Astrocyte (in vitro differentiated cells and primary cell): ENCODE results near the gene AKAP12. TPM values are rescaled to one million over a fixed set of nuclear protein-coding genes. Genes with fewer than 3 reads are reported as not detected.

ENCODE experiments used
- DNase-seq: peaks from one replicate; pipeline ENCODE4 v3.0.0-alpha.2; 2010; ENCODE audit warnings: low read depth
- FAIRE-seq: peaks from 2 replicates; lab custom pipeline; 2011; peaks lifted over from hg19 to GRCh38; lab: Jason Lieb, UNC
- H2AFZ ChIP-seq: 2 replicates; pipeline ENCODE4 v1.6.0; 2012; ENCODE audit warnings: low read depth, low read length, inconsistent platforms
- H3K27ac ChIP-seq: 2 replicates; pipeline ENCODE4 v1.5.1; 2011; ENCODE audit warnings: low read depth, low read length, inconsistent platforms
- H3K27me3 ChIP-seq: 2 replicates; pipeline ENCODE4 v1.6.0; 2011; ENCODE audit warnings: low read length, inconsistent platforms; ENCODE audit not compliant: insufficient read depth
- H3K36me3 ChIP-seq: 2 replicates; pipeline ENCODE4 v1.5.1; 2011; ENCODE audit warnings: low read length, inconsistent platforms; ENCODE audit not compliant: insufficient read depth
- H3K4me1 ChIP-seq: 2 replicates; pipeline ENCODE4 v1.5.1; 2011; ENCODE audit warnings: low read length, inconsistent platforms; ENCODE audit not compliant: insufficient read depth
- H3K4me2 ChIP-seq: 2 replicates; pipeline ENCODE4 v1.6.0; 2012; ENCODE audit warnings: low read length, inconsistent platforms
- H3K4me3 ChIP-seq: 2 replicates; pipeline ENCODE4 v1.5.1; 2011; ENCODE audit warnings: low read depth, mild to moderate bottlenecking, low read length, inconsistent platforms; ENCODE audit not compliant: insufficient read depth
- H3K79me2 ChIP-seq: 2 replicates; pipeline ENCODE4 v1.6.0; 2012; ENCODE audit warnings: mild to moderate bottlenecking, low read length, inconsistent platforms; ENCODE audit not compliant: insufficient read depth
- H3K9ac ChIP-seq: 2 replicates; pipeline ENCODE4 v1.6.0; 2012; ENCODE audit warnings: mild to moderate bottlenecking, low read length, inconsistent platforms
- H3K9me3 ChIP-seq: 2 replicates; pipeline ENCODE4 v1.5.1; 2012; ENCODE audit warnings: low read depth, mild to moderate bottlenecking, low read length, inconsistent platforms; ENCODE audit not compliant: insufficient read depth
- H4K20me1 ChIP-seq: 2 replicates; pipeline ENCODE4 v1.6.0; 2012; ENCODE audit warnings: low read length, inconsistent platforms; ENCODE audit not compliant: insufficient read depth
- H3K27ac Mint-ChIP-seq: one replicate; pipeline ENCODE4 v1.8.0; 2021; ENCODE audit warnings: mild to moderate bottlenecking, mixed read lengths; ENCODE audit not compliant: unreplicated experiment
- H3K27me3 Mint-ChIP-seq: one replicate; pipeline ENCODE4 v1.8.0; 2021; ENCODE audit warnings: low read depth, mixed read lengths; ENCODE audit not compliant: unreplicated experiment
- H3K36me3 Mint-ChIP-seq: one replicate; pipeline ENCODE4 v1.8.0; 2021; ENCODE audit warnings: low read depth, mixed read lengths; ENCODE audit not compliant: unreplicated experiment
- H3K4me1 Mint-ChIP-seq: one replicate; pipeline ENCODE4 v1.8.0; 2021; ENCODE audit warnings: low read depth, mixed read lengths; ENCODE audit not compliant: unreplicated experiment
- H3K4me3 Mint-ChIP-seq: one replicate; pipeline ENCODE4 v1.8.0; 2021; ENCODE audit warnings: mild to moderate bottlenecking, moderate library complexity, mixed read lengths; ENCODE audit not compliant: unreplicated experiment
- H3K9me3 Mint-ChIP-seq: one replicate; pipeline ENCODE4 v1.8.0; 2021; ENCODE audit warnings: mild to moderate bottlenecking, mixed read lengths; ENCODE audit not compliant: unreplicated experiment
- EZH2 ChIP-seq: IDR thresholded peaks from 2 replicates; pipeline ENCODE4 v1.6.1; 2012; ENCODE audit warnings: mild to moderate bottlenecking, low read length, inconsistent platforms; ENCODE audit not compliant: insufficient read depth
- total RNA-seq: library from RNA; stranded (reverse); gene quantifications from 2 replicates; pipeline ENCODE4 v1.2.1, GENCODE V29; 2021
- TF ChIP-seq, protein P1 (sequence below): IDR thresholded peaks from 2 replicates; pipeline ENCODE4 v1.5.1; 2011; ENCODE audit warnings: low read depth, mild to moderate bottlenecking, inconsistent platforms, low read length, moderate library complexity; ENCODE audit not compliant: insufficient read depth

AKAP12 gene
- total RNA-seq, 1 donor from 2014 or later, result 115 TPM

GRCh38 chr6:151390851-151391470, 151.2 kb downstream of the AKAP12 start:
- no peaks in the 10 kb centered on the region for H3K9me3 ChIP-seq
- Mint-ChIP-seq H3K4me1 (peaks cover 31% of the 10 kb centered on the region), H3K27me3 (no peaks in the 10 kb centered on the region), H3K9me3 (no peaks in the 10 kb centered on the region), H3K4me3 (no peak overlapping the region), H3K36me3 (peaks cover 3% of the 10 kb centered on the region), H3K27ac (no peak overlapping the region)
- peak overlapping the region; percentile 72 for H3K4me3 ChIP-seq
- H3K4me1 ChIP-seq, result peaks cover 45% of the 10 kb centered on the region
- peaks cover 43% of the 10 kb centered on the region for H4K20me1 ChIP-seq
- H3K4me2 ChIP-seq, result peak overlapping the region; percentile 79
- DNase-seq (peak; percentile 36), FAIRE-seq (no peak)
- peak overlapping the region; percentile 93 for H3K27ac ChIP-seq
- H2AFZ ChIP-seq, result no peak overlapping the region
- peak overlapping the region; percentile 96 for H3K9ac ChIP-seq
- no peaks in the 10 kb centered on the region for H3K27me3 ChIP-seq
- H3K36me3 ChIP-seq, result peaks cover 3% of the 10 kb centered on the region
- peaks cover 82% of the 10 kb centered on the region for H3K79me2 ChIP-seq
- no peak for TF ChIP-seq EZH2
- TF ChIP-seq, protein P1, sequence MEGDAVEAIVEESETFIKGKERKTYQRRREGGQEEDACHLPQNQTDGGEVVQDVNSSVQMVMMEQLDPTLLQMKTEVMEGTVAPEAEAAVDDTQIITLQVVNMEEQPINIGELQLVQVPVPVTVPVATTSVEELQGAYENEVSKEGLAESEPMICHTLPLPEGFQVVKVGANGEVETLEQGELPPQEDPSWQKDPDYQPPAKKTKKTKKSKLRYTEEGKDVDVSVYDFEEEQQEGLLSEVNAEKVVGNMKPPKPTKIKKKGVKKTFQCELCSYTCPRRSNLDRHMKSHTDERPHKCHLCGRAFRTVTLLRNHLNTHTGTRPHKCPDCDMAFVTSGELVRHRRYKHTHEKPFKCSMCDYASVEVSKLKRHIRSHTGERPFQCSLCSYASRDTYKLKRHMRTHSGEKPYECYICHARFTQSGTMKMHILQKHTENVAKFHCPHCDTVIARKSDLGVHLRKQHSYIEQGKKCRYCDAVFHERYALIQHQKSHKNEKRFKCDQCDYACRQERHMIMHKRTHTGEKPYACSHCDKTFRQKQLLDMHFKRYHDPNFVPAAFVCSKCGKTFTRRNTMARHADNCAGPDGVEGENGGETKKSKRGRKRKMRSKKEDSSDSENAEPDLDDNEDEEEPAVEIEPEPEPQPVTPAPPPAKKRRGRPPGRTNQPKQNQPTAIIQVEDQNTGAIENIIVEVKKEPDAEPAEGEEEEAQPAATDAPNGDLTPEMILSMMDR, result no peak

DNA sequence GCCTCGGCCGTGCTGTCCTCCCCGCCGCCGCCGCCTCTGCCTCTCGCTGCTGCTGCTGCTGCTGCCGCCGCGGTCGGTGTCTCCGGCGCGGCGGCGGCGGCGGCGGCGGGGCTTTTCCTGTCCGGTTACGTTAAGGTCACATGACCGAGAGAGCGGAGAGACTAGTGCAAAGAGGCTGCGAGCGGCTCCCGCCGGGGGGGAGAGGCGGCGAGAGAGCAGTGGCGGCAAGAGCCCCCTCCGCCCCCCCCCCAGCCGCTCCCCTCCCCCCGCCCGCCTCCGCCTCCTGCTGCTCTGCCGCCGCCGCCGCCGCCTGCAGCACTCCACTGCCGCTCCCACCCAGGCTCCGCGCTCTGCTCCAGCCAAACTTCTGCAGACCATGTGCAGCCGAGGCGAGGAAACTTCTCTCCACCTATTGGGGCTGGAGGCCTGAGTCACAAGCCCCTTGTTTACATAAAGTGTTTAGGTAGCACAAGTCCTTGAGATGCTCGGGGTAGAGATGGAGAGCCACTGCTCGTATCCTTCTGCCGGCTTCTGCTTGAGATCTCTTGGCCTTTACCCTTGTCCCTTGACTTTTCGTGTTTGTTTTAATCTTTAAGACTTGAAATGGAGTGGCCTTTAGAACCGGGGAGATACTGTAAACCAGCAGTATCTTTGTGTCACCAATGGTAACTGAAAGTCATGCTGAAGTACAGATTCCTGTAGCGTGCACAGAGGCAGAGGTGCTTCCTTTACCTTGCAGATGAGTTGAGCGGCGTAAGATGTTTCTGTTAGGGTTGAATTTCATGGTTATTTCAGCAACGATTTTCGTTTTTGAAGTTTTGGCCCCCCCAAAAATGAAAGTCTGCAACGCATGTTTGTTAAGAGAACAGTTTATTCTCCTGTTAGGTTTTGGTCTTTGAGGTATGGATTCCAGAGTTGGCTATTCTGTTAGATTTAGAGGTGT, 152.0 kb downstream of the AKAP12 start, which contains the start of gene ZBTB2:
ZBTB2 (minus strand) TSS at position 89 of the 943 bp plus-strand sequence. CDS start 17,922 bp downstream, outside the sequence.
- Histone ChIP-seq H3K4me2 (peak within 1 kb of the TSS; percentile 89), H3K27me3 (no peaks in the 10 kb centered on the region), H3K4me3 (peak within 1 kb of the TSS; percentile 80), H3K9me3 (no peaks in the 10 kb centered on the region), H3K4me1 (peaks cover 45% of the 10 kb centered on the region), H3K79me2 (peaks cover 82% of the 10 kb centered on the region), H2AFZ (no peak within 1 kb of the TSS), H3K27ac (peak within 1 kb of the TSS; percentile 93), H4K20me1 (peaks cover 50% of the 10 kb centered on the region), H3K9ac (peak within 1 kb of the TSS; percentile 96), H3K36me3 (peaks cover 3% of the 10 kb centered on the region)
- no peaks in the 10 kb centered on the region for H3K9me3 Mint-ChIP-seq
- FAIRE-seq (no peak), DNase-seq (peak; percentile 79)
- H3K4me1 Mint-ChIP-seq, result peaks cover 31% of the 10 kb centered on the region
- H3K4me3 Mint-ChIP-seq, result peak within 1 kb of the TSS; percentile 93
- H3K27me3 Mint-ChIP-seq, result no peaks in the 10 kb centered on the region
- H3K27ac Mint-ChIP-seq, result peak within 1 kb of the TSS; percentile 75
- TF ChIP-seq, protein P1, result no peak
- no peak for TF ChIP-seq EZH2
- H3K36me3 Mint-ChIP-seq, result peaks cover 6% of the 10 kb centered on the region
